ENCODE data around the gene TM4SF18. TPM values are rescaled to one million over a fixed set of nuclear protein-coding genes. Genes with fewer than 3 reads are reported as not detected.
"Not testable (repeated sequence)": the region's sequence is repeated elsewhere in the genome, so short reads cannot be mapped to it uniquely, and the experiment has no call there.

Gene TM4SF18
- total RNA-seq, 1 experiment from 2014 or later, result 0.39 TPM

DNA sequence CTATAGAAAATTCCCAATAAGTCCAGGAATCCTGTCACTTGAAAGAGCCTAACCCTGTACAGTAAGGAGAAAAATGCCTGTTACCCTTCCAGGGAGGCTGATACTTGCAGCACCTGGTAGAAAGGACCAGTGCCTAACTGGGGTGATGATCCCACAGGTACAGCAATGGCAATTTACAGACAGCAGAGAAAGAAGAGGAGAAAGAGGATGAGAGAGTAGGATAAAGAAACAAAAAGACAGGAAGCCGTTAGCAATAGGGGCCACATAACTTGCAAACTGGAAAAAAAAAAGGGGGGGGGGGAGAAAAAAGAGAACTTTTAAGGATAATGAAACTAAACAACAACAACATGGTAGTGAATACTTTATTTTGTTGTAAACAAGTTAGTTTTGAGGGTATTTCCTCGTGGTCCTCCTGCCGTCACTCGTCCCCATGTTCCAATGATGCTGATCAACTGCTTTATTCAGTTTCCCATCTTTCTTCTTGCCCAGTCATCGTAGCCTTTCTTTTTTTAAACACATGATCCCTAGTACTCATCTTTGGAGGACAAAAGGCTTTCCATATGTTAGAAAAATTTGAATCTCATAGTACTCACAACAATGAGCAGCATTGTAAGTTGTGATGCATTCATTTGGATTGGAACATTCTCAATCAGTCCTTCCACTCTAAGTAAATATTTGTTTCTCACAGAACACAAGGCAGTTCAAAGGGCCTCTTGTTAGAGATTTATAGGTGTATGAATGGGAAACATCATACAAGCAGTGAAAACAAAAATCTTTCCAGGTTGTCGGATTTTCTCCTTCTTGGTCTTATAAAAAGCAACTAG, 35.5 kb upstream of the TM4SF18 start:
- DNase-seq (ENCODE audit: low spot score), result no peak

DNA sequence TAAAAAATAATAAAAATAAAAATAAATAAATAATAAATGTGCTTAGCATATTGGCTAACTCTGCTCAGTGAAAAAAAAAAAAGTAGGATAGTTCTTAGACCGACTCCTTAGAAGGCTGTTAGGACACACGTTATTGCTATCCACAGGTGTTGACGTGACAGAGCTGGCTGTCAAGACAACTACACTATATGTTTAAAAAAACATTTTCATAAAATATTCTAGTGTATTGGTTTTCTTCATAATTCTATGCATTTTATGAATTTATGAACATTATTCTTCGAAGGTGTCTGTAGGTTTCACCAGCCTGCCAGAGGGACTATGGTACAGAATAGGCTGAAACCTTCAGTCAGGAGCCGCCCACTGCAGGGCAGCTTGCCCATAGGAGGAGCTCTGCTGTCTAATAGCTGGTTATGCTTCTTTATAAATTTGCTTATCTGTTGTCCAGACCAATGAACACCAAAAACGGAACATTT, 34.8 kb upstream of the TM4SF18 start:
- DNase-seq (ENCODE audit: low spot score), result no peak

DNA sequence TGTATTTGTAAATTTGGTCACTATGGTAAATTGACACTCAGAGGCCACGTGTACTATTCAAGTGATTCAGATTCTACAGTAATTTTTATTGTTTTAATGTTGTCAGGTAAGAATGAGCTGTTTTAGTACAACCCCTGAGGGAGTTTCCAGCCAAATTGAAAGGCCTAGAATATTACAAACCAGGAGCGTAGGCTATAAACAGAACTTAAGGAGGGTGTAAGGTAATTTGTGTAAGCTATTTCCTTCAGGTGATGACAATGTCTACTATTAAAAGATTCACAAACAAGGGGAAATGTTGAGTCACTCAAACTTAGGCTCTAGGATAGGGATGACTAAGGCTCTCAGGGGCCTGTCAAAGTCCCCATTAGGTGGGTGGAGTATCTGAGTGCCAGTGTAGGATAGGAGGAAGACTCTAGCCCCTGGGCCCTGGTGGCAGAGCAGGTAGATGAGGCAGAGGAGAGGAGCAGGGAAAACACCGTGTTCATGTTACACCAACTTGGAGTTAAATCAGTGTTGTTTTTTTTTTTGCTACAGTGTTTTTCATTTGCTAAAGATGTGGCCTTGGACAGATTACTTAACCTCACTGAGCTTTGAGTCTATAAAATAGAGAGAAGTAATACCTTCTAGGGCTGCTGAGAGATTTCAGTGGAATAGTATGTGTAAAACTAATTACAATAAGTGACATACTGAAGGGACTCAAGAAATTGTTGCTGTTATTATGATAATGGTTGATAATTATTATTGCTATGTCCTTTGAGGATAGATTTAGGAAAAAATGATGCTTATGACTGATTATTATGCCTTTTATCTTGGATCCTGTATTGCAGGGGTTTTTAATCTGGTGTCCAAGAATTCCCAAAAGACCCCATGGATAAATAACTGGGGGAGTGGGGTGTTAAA, 33.8 kb upstream of the TM4SF18 start:
- DNase-seq (ENCODE audit: low spot score), result no peak

GRCh38 chr3:149366031-149366430, 32.6 kb upstream of the TM4SF18 start:
- no peak for DNase-seq (ENCODE audit: low spot score)

DNA sequence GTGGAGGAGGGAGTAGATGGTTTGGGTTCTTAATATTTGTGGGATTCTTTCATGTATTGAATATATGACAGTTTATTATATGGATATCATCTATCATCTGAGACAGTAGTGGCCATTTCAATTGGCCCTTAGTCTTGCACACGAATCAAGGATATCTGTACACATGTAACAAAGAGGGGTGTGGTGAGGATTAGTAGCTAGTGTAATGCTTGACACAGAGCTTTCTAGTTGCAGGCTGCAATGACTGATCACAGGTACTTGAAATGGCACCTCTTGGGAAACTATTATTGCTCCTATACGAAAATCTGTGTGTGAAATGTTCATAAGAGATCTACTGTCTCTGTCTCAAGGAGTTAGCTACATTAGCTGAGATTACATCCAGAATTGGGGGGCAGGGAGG, 31.2 kb upstream of the TM4SF18 start:
- DNase-seq (ENCODE audit: low spot score), result no peak

DNA sequence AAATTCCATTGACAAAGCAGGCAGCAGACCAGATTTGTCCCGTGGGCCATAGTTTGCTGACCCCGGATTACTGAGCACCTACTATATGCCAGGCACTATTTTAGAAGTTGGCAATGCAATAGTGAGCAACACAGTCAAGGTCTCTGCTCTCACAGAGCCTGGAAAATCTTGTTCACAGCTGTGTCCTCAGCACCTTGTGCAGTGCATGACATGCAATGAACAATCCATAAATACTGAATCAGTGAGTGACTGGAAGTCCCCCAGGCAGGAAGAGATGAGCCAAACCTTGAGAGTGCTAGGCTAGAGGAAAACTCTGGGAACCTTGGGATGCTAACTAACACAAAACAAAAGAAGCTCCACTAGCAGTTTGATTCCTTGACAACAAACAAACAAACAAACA, 29.6 kb upstream of the TM4SF18 start:
- DNase-seq (ENCODE audit: low spot score), result no peak

DNA sequence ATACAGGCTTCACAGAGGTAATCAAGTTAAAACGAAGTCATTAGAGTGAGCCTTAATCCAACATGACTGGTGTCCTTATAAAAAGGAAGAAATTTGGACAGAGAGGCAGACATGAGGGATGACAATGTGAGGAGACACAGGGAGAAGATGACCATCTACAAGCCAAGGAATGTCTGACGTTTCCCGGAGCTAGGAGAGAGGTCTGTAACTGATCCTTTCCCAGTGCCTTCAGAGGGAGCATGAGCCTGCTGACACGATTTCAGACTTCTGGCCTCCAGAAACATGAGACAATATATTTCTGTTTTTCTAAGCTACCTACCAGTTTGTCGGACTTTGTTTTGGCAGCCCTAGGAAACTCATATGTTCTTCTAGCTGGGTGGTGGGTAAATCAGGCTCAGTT, 28.9 kb upstream of the TM4SF18 start:
- DNase-seq (ENCODE audit: low spot score), result no peak

DNA sequence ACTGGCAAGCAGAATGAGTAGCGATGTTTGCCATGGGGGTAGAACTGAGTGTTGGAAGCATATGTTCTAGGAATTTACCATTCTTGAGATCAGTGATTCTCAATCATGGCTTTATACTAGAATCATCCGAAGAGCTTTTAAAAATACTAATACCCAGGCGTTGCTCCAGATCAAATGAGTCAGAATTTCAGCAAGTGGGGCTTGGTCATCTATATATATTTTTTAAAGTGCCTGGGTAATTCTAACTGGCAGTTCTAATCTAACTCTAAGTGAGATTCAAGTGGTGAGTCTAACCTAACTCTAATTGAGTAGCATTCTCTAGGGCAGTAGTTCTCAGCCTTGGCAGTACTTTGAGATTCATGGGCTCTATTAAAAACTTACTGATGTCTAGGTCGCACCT, 23.2 kb upstream of the TM4SF18 start:
- DNase-seq (ENCODE audit: low spot score), result no peak

GRCh38 chr3:149356044-149356592, 22.7 kb upstream of the TM4SF18 start:
- DNase-seq (ENCODE audit: low spot score), result no peak

DNA sequence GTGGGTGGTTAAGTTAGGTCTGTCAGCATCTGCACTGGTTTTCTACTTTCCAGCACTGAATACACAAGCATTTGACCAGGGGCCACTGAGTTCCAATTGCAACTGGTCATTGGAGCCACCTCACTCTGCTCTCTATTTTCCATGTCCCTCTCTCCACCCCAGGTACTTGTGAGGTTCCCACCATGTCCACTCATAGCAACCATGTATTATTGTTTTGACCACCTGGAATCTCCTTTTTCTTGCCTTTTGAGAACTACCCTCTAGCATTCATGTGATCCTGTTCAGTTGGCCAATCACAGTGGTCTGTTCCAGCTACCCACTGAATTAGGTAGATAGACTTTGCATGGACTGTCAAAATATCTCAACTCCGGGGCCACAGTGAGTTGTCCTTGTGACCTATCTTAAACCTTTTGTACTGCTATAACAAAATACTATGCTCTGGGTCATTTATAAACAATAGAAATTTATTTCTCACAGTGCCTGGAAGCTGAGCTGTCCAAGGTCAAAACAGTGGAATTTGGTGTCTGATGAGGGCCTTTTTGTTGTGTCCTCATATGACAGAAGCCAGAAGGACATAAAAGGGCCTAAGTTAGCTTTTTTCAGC, 20.2 kb upstream of the TM4SF18 start:
- DNase-seq (ENCODE audit: low spot score), result no peak

DNA sequence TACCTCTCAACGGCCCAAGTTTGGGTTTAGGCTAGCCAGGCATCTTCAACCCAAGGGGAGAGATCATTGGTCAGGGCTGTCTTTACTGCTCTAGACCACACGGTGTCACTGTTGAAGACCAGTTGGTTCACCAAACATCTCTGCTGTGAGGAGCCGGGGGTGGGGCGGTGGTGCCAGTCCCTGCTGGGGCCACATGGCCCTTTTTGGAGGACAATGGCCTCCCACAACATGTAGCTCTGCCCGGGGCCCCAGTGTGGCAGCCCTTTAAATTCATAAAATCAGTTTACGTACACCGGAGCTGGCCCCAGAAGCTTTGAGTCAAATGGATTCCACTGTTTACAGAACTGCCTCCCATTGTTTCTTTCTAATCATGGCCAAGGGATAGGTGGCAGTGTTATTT, 19.1 kb upstream of the TM4SF18 start:
- DNase-seq (ENCODE audit: low spot score), result peak; percentile 77

- DNase-seq (ENCODE audit: low spot score), result no peak
Observed at GRCh38 chr3:149343951-149344350, 10.5 kb upstream of the TM4SF18 start.

- peak; percentile 86 for DNase-seq (ENCODE audit: low spot score)
Observed at GRCh38 chr3:149342413-149343380, 9.3 kb upstream of the TM4SF18 start.

DNA sequence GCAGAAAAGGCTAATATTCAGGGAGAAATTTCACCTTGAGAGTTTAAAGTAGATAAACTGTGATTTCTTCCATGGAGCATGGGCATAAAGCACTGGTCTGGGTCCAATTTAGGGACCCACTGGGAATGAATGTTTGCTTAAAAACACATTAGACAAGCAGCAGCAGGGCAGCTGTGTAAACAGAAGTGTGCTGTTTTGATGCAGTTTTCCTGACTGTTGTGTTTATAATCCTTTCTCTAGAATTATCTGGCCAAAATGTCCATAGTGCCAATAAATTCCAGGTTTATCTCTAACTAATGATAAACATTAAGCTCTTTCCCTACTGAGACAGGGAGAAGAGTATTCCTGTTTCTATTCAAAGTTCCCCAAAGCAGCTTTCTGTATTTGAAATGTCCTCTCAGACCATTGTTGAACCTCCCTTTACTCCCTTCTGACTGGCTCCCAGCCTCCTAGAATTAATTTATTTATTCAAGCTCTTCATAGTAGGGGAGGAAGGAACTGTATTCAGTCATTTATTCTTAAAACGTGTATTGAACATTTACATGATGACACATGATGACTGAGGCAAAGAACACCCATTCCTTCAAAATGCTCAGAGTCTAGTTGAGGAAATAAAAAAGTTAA, 7.0 kb upstream of the TM4SF18 start:
- DNase-seq (ENCODE audit: low spot score), result peak; percentile 72

DNA sequence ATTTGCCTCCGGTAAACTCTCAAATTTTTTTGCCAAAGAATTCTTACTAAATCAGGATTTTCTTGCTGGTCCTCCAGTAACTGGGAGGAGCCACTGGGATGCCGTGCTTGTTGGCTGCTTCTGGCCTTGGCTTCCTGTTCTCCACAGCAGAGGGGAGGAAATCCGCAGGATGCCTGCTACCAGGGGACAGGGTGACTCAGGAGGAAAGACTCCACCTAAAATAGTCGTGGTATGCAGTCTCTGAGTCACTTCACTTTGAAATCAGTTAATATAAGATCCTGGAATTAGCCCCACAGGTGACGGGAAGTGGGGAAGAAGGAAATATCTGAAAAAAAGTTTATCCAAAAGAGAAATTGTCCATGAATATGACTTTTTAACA, 6.5 kb upstream of the TM4SF18 start:
- peak; percentile 99 for DNase-seq (ENCODE audit: low spot score)

GRCh38 chr3:149337486-149337885, 4.0 kb upstream of the TM4SF18 start:
- DNase-seq (ENCODE audit: low spot score), result not testable (repeated sequence)

GRCh38 chr3:149336925-149337324, 3.5 kb upstream of the TM4SF18 start:
- DNase-seq (ENCODE audit: low spot score), result no peak

GRCh38 chr3:149332771-149333170, 665 bp downstream of the TM4SF18 start:
- no peak for DNase-seq (ENCODE audit: low spot score)

- no peak for DNase-seq (ENCODE audit: low spot score)
Observed at GRCh38 chr3:149332227-149332765, 1.1 kb downstream of the TM4SF18 start.

GRCh38 chr3:149331396-149331795, 2.0 kb downstream of the TM4SF18 start:
- DNase-seq (ENCODE audit: low spot score), result no peak

All from H4 (cell line).